Peyer's patch (tissue), 4 donors: ENCODE measurements around the gene BLOC1S2.

Source experiments
- POLR2A ChIP-seq, 2 donors: fragments of 450-650 bp; IDR thresholded peaks; one replicate each; pipeline ENCODE4 v1.5.1; 2017; ENCODE audit warnings: antibody characterized with exemption in 2 of 2, mild to moderate bottlenecking in 2 of 2, moderate library complexity in 2 of 2
- TF ChIP-seq, protein P1 (sequence below), 6 experiments: fragments of 450-650 bp in 4 of 6; fragments of 200-600 bp in 2 of 6; sonication (generic) in 1 of 6; IDR thresholded peaks; one replicate each; pipeline ENCODE4 v1.5.1; 2017 to 2019; ENCODE audit warnings: antibody characterized with exemption in 6 of 6, mild to moderate bottlenecking in 3 of 6, moderate library complexity in 1 of 6

DNA sequence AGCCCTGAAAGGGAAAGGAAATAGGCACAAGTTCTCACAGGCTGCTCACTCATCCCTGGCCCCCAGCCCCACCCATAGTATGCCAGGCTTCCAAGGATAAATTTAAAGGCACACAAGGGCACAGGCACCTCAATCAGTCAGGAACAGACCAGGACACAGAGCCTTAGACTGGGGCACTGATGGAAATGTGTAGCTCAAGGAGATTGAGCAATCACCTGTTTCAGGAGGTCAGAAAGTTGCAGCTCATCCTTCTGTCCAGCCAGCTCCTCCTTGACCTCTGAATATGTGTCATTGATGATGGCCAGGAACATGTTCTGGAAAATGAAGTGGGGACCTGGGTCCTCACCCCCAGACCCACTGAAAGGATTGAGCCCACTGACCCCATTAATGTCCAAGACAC lies 6.6 kb upstream of the BLOC1S2 start:
- TF ChIP-seq, protein P1, sequence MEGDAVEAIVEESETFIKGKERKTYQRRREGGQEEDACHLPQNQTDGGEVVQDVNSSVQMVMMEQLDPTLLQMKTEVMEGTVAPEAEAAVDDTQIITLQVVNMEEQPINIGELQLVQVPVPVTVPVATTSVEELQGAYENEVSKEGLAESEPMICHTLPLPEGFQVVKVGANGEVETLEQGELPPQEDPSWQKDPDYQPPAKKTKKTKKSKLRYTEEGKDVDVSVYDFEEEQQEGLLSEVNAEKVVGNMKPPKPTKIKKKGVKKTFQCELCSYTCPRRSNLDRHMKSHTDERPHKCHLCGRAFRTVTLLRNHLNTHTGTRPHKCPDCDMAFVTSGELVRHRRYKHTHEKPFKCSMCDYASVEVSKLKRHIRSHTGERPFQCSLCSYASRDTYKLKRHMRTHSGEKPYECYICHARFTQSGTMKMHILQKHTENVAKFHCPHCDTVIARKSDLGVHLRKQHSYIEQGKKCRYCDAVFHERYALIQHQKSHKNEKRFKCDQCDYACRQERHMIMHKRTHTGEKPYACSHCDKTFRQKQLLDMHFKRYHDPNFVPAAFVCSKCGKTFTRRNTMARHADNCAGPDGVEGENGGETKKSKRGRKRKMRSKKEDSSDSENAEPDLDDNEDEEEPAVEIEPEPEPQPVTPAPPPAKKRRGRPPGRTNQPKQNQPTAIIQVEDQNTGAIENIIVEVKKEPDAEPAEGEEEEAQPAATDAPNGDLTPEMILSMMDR (IDR thresholded peaks at IDR 0.05) = no peak
- no peak for TF ChIP-seq POLR2A (IDR thresholded peaks at IDR 0.05)
